HepG2 (cell line): ENCODE data around the gene GOLGA8S. TPM values are rescaled to one million over a fixed set of nuclear protein-coding genes. Genes with fewer than 3 reads are reported as not detected.
A peak's percentile ranks its signal among the peaks of the same experiment; 100 is the strongest.

Source experiments
- ATAC-seq: fragments of 200-7000 bp; cut with Tn5 transposase; 3 replicates; pipeline ENCODE4 v1.9.1; 2020; ENCODE audit warnings: mild to moderate bottlenecking, moderate library complexity
- BruUV-seq: library from RNA; stranded (reverse); fragments of 400-500 nt; replicated peaks from 2 replicates; lab custom pipeline; 2021; lab: Mats Ljungman, UMichigan
- CTCF ChIA-PET: fragments of 300-600 bp; formaldehyde crosslinking; extraction: SDS; loops from one replicate; lab custom pipeline; 2021; ENCODE audit warnings: low total read pairs, inconsistent platforms, low intra/inter-chr PET ratio; lab: Yijun Ruan, JAX
- POLR2A ChIA-PET: fragments of 350-600 bp; sonication (Branson Sonifier 250); formaldehyde crosslinking; loops from one replicate; lab custom pipeline; 2020; ENCODE audit warnings: antibody characterized with exemption, inconsistent platforms; lab: Yijun Ruan, JAX
- DNase-seq: peaks from one replicate; pipeline ENCODE4 v3.0.0-alpha.2; 2015; ENCODE audit warnings: low spot score
- FAIRE-seq: peaks from 3 replicates; lab custom pipeline; 2011; peaks lifted over from hg19 to GRCh38; lab: Jason Lieb, UNC
- H2AFZ ChIP-seq: one replicate; pipeline ENCODE4 v1.6.1; 2011; ENCODE audit warnings: low read length, inconsistent platforms
- H3K27ac ChIP-seq: fragments of 300-600 bp; 3 replicates; pipeline ENCODE4 v1.8.0; 2011; ENCODE audit warnings: mixed run types, mild to moderate bottlenecking, mixed read lengths, low read length, inconsistent platforms; ENCODE audit not compliant: insufficient read depth; ENCODE audit errors: extremely low read length
- H3K27me3 ChIP-seq, 2 experiments: fragments of 200-600 bp in 1 of 2; 2 replicates in 1 of 2; 3 replicates in 1 of 2; pipeline versions ENCODE4 v1.6.0 to v1.8.0; 2011; ENCODE audit warnings: low read length in 2 of 2, mild to moderate bottlenecking in 2 of 2, moderate library complexity in 2 of 2, inconsistent platforms in 1 of 2; ENCODE audit not compliant: insufficient read depth in 2 of 2, control insufficient read depth in 1 of 2
- H3K36me3 ChIP-seq, 2 experiments: fragments of 200-600 bp in 1 of 2; replicated peaks in 1 of 2; 2 replicates in 1 of 2; 3 replicates in 1 of 2; pipeline versions ENCODE4 v1.5.1 to v1.8.0; 2011; ENCODE audit warnings: low read length in 2 of 2, inconsistent platforms in 1 of 2; ENCODE audit not compliant: insufficient read depth in 2 of 2, control insufficient read depth in 1 of 2
- H3K4me1 ChIP-seq: 2 replicates; pipeline ENCODE4 v1.5.1; 2012; ENCODE audit warnings: low read length, inconsistent platforms; ENCODE audit not compliant: insufficient read depth
- H3K4me2 ChIP-seq: 2 replicates; pipeline ENCODE4 v1.6.0; 2011; ENCODE audit warnings: low read depth, low read length, inconsistent platforms
- H3K4me3 ChIP-seq, 3 experiments: fragments of 200-600 bp in 1 of 3; sonication (generic), shearing (Covaris generic) in 1 of 3; replicated peaks in 1 of 3; 2 replicates each; pipeline ENCODE4 v1.5.1; 2011 to 2016; ENCODE audit warnings: low read length in 3 of 3, inconsistent platforms in 2 of 3, low read depth in 2 of 3, mild to moderate bottlenecking in 2 of 3, control low read depth in 1 of 3, mixed read lengths in 1 of 3; ENCODE audit not compliant: insufficient read depth in 1 of 3
- H3K79me2 ChIP-seq: one replicate; pipeline ENCODE4 v1.6.1; 2011; ENCODE audit warnings: low read length, inconsistent platforms; ENCODE audit not compliant: insufficient read depth
- H3K9ac ChIP-seq: 2 replicates; pipeline ENCODE4 v1.6.0; 2011; ENCODE audit warnings: mild to moderate bottlenecking, low read depth, low read length, inconsistent platforms; ENCODE audit not compliant: insufficient read depth
- H3K9me3 ChIP-seq: 2 replicates; pipeline ENCODE4 v1.5.1; 2012; ENCODE audit warnings: mild to moderate bottlenecking, low read length
- H4K20me1 ChIP-seq: 2 replicates; pipeline ENCODE4 v1.6.0; 2011; ENCODE audit warnings: inconsistent platforms, mild to moderate bottlenecking, low read length, moderate library complexity; ENCODE audit not compliant: insufficient read depth
- NR2C2 ChIP-seq: sonication (generic); formaldehyde crosslinking; IDR thresholded peaks from 2 replicates; pipeline ENCODE4 v1.4.0; 2020; ENCODE audit warnings: missing genetic modification reagents, mild to moderate bottlenecking, moderate library complexity, borderline replicate concordance
- PHF21A ChIP-seq: sonication (generic); formaldehyde crosslinking; IDR thresholded peaks from 2 replicates; pipeline ENCODE4 v1.5.0; 2020; ENCODE audit warnings: mild to moderate bottlenecking, missing genetic modification reagents
- ZNF512B ChIP-seq: sonication (generic); formaldehyde crosslinking; IDR thresholded peaks from 2 replicates; pipeline ENCODE4 v1.5.1; 2020; ENCODE audit warnings: missing genetic modification reagents, mild to moderate bottlenecking, borderline replicate concordance
- WGBS: methylation state at CpG from one replicate; pipeline ENCODE4 v1.1.6; 2017; ENCODE audit warnings: low lambda C conversion rate; 5-methylcytosine and 5-hydroxymethylcytosine counted together
- in situ Hi-C: cut with HindIII; loops from 2 replicates; pipeline ENCODE4 v1.10.0; 2017; ENCODE audit warnings: low pct_unique_long_range_greater_than_20kb; ENCODE audit not compliant: extremely low pct_ligation_motif_present
- intact Hi-C: fragments of 100-400 bp; cut with micrococcal nuclease; formaldehyde crosslinking; loops from one replicate; pipeline ENCODE4 v1.10.0; 2022; ENCODE audit not compliant: unreplicated experiment
- polyA plus RNA-seq, 8 experiments: library from polyadenylated mRNA; depleted of rRNA in 3 of 8; stranded (reverse) in 7 of 8; unstranded in 1 of 8; fragments of >200 nt; fragmentation: Illumina TruSeq in 4 of 8; extraction: Trizol in 4 of 8; gene quantifications; 2 replicates each; pipeline versions ENCODE4 v1.2.1 to v1.2.3, GENCODE V29; 2011 to 2016; ENCODE audit warnings: low read depth in 4 of 8, missing spikeins in 1 of 8, mixed read lengths in 1 of 8; ENCODE audit not compliant: insufficient read depth in 1 of 8
- total RNA-seq, 5 experiments: library from RNA; depleted of rRNA; stranded (reverse); fragments of >200 nt; fragmentation: Illumina TruSeq; extraction: Trizol; gene quantifications; 2 replicates each; pipeline ENCODE4 v1.2.3, GENCODE V29; 2016; ENCODE audit warnings: low read depth in 1 of 5

Gene GOLGA8S
- total and polyA plus RNA-seq, 2 of the 13 experiments (the other 11 are each of a cell fraction or from before 2014, with no cell fraction given), result 0.02 to 0.03 TPM

- H3K4me3 ChIP-seq, result no peak overlapping the region
- H4K20me1 ChIP-seq, result no peaks in the 10 kb centered on the region
- TF ChIP-seq PHF21A (CRISPR knock-in tag) (no peak), NR2C2 (CRISPR knock-in tag) (0 out of 2 replicates have a peak, but pooled peaks have one; percentile 23)
- 3% methylated on average over 5 of the region's 8 CpGs for WGBS
- no peak overlapping the region for H3K9ac ChIP-seq
- no TSS peak for BruUV-seq
- intact Hi-C loops, result no loop called here
- H3K9me3 ChIP-seq, result no peaks in the 10 kb centered on the region
- H3K27me3 ChIP-seq, result no peaks in the 10 kb centered on the region; a peak in 1 of 5 replicates
- in situ Hi-C loops, result no loop called here
- ChIA-PET CTCF (no interaction called here), POLR2A (no interaction called here)
- ATAC-seq, result peak; percentile 85
- FAIRE-seq, result peak; percentile 50
- DNase-seq, result no peak
- H3K27ac ChIP-seq, result no peak overlapping the region
- H2AFZ ChIP-seq, result no peak overlapping the region
- no peaks in the 10 kb centered on the region for H3K36me3 ChIP-seq
- H3K4me2 ChIP-seq, result no peak overlapping the region
- no peaks in the 10 kb centered on the region for H3K4me1 ChIP-seq
- H3K79me2 ChIP-seq, result no peaks in the 10 kb centered on the region
Measured at GRCh38 chr15:23401627-23402026, 47.1 kb downstream of the GOLGA8S start.

- Histone ChIP-seq H3K27ac (no peak overlapping the region), H4K20me1 (no peaks in the 10 kb centered on the region), H3K27me3 (no peaks in the 10 kb centered on the region; a peak in 1 of 5 replicates), H3K9ac (no peak overlapping the region)
- CTCF ChIA-PET, result no interaction called here
- WGBS, result 38% methylated on average over 2 of the region's 2 CpGs
- TF ChIP-seq ZNF512B (CRISPR knock-in tag), result no peak
- TF ChIP-seq, all 625 proteins: peak for 0
- POLR2A ChIA-PET, result no interaction called here
- no peak for DNase-seq
- Histone ChIP-seq H2AFZ (no peak overlapping the region), H3K36me3 (no peaks in the 10 kb centered on the region), H3K4me3 (no peak overlapping the region), H3K4me2 (no peak overlapping the region), H3K4me1 (no peaks in the 10 kb centered on the region), H3K79me2 (no peaks in the 10 kb centered on the region), H3K9me3 (no peaks in the 10 kb centered on the region)
- in situ Hi-C loops (no loop called here), intact Hi-C loops (no loop called here)
- no peak for FAIRE-seq
- no TSS peak for BruUV-seq
- ATAC-seq, result no peak
Measured at GRCh38 chr15:23402140-23402539, 47.6 kb downstream of the GOLGA8S start.
